Liver (tissue), 3 donors: Measurements from ENCODE around the gene TPRX1.

Experiments
- ATF3 ChIP-seq: IDR thresholded peaks from 2 replicates; pipeline ENCODE4 v1.6.1; 2016; ENCODE audit warnings: antibody characterized with exemption
- CTCF ChIP-seq: fragments of 150-350 bp; IDR thresholded peaks from 2 replicates; pipeline ENCODE4 v1.5.1; 2017; ENCODE audit warnings: improper control_type of control experiment, low read depth, low read length; ENCODE audit not compliant: missing input control
- EGR1 ChIP-seq, 2 donors: IDR thresholded peaks; 2 replicates each; pipeline ENCODE4 v1.6.1; 2016 to 2018; ENCODE audit warnings: antibody characterized with exemption in 2 of 2, low read depth in 2 of 2
- RXRA ChIP-seq, 2 donors: IDR thresholded peaks; 2 replicates each; pipeline ENCODE4 v1.6.1; 2017 to 2018; ENCODE audit warnings: antibody characterized with exemption in 2 of 2, mild to moderate bottlenecking in 1 of 2
- YY1 ChIP-seq: IDR thresholded peaks from 2 replicates; pipeline ENCODE4 v1.6.1; 2016; ENCODE audit warnings: antibody characterized with exemption, mild to moderate bottlenecking
- donor health status: healthy.
- donor health status: healthy.

GRCh38 chr19:47819858-47820257 lies 15.5 kb upstream of the TPRX1 start:
- TF ChIP-seq CTCF (no peak), RXRA (IDR thresholded peaks at IDR 0.05) (no peak), ATF3 (no peak), YY1 (no peak), EGR1 (IDR thresholded peaks at IDR 0.05; ENCODE audit: low read depth in 2 of 2) (no peak)
